Neuronal stem cell (in vitro differentiated cells): ENCODE data around the gene WDR38.

Experiments used
- DNase-seq: peaks from one replicate; pipeline ENCODE4 v3.0.0-alpha.2; 2013; ENCODE audit warnings: low spot score
- H2AFZ ChIP-seq: one replicate; pipeline ENCODE4 v1.6.1; 2013; ENCODE audit warnings: mild to moderate bottlenecking, low read length, inconsistent platforms
- H2AK5ac ChIP-seq: 2 replicates; pipeline ENCODE4 v1.6.1; 2013; ENCODE audit warnings: low read depth, mild to moderate bottlenecking, inconsistent platforms, low read length, moderate library complexity, mixed read lengths
- H2BK120ac ChIP-seq: 2 replicates; pipeline ENCODE4 v1.6.1; 2013; ENCODE audit warnings: low read depth, mild to moderate bottlenecking, inconsistent platforms, low read length, moderate library complexity, mixed read lengths
- H2BK12ac ChIP-seq: one replicate; pipeline ENCODE4 v1.6.1; 2013; ENCODE audit warnings: low read length, inconsistent platforms
- H2BK15ac ChIP-seq: 2 replicates; pipeline ENCODE4 v1.6.1; 2013; ENCODE audit warnings: mild to moderate bottlenecking, low read length, inconsistent platforms, mixed read lengths
- H2BK5ac ChIP-seq: one replicate; pipeline ENCODE4 v1.6.1; 2013; ENCODE audit warnings: inconsistent platforms, mild to moderate bottlenecking, low read length, moderate library complexity
- H3K14ac ChIP-seq: one replicate; pipeline ENCODE4 v1.6.1; 2013; ENCODE audit warnings: low read length, inconsistent platforms
- H3K18ac ChIP-seq: 2 replicates; pipeline ENCODE4 v1.6.1; 2013; ENCODE audit warnings: low read length, inconsistent platforms
- H3K23ac ChIP-seq: 2 replicates; pipeline ENCODE4 v1.6.1; 2013; ENCODE audit warnings: low read depth, mild to moderate bottlenecking, mixed read lengths, low read length, inconsistent platforms; ENCODE audit not compliant: poor library complexity
- H3K27ac ChIP-seq: replicated peaks from 3 replicates; pipeline ENCODE4 v1.5.1; 2013; ENCODE audit warnings: low read length, inconsistent platforms
- H3K27me3 ChIP-seq, 3 experiments: 2 replicates each; pipeline ENCODE4 v1.6.1; 2013; ENCODE audit warnings: low read length in 3 of 3, mild to moderate bottlenecking in 2 of 3, inconsistent platforms in 1 of 3, low read depth in 1 of 3, mixed read lengths in 1 of 3, moderate library complexity in 1 of 3; ENCODE audit not compliant: control insufficient read depth in 3 of 3, insufficient read depth in 3 of 3
- H3K36me3 ChIP-seq, 2 donors: replicated peaks in 1 of 2; 2 replicates each; pipeline ENCODE4 v1.6.1; 2013; ENCODE audit warnings: low read length in 2 of 2; ENCODE audit not compliant: control insufficient read depth in 2 of 2, insufficient read depth in 2 of 2
- H3K4ac ChIP-seq: 2 replicates; pipeline ENCODE4 v1.6.1; 2013; ENCODE audit warnings: inconsistent platforms, mild to moderate bottlenecking, low read length, moderate library complexity
- H3K4me1 ChIP-seq, 2 donors: 1 replicate in 1 of 2; 2 replicates in 1 of 2; pipeline ENCODE4 v1.6.1; 2013; ENCODE audit warnings: low read length in 2 of 2, low read depth in 1 of 2; ENCODE audit not compliant: control insufficient read depth in 2 of 2, insufficient read depth in 1 of 2
- H3K4me2 ChIP-seq: one replicate; pipeline ENCODE4 v1.6.1; 2013; ENCODE audit warnings: mild to moderate bottlenecking, low read length, inconsistent platforms; ENCODE audit not compliant: insufficient read depth, poor library complexity, severe bottlenecking
- H3K4me3 ChIP-seq, 2 donors: 2 replicates each; pipeline ENCODE4 v1.5.1; 2013; ENCODE audit warnings: low read length in 2 of 2, mild to moderate bottlenecking in 2 of 2, inconsistent platforms in 1 of 2, moderate library complexity in 1 of 2
- H3K79me1 ChIP-seq: one replicate; pipeline ENCODE4 v1.6.1; 2013; ENCODE audit warnings: low read depth, mild to moderate bottlenecking, inconsistent platforms, low read length, moderate library complexity
- H3K9ac ChIP-seq: one replicate; pipeline ENCODE4 v1.6.1; 2013; ENCODE audit warnings: mild to moderate bottlenecking, low read depth, low read length, inconsistent platforms; ENCODE audit not compliant: poor library complexity
- H3K9me3 ChIP-seq, 2 donors: replicated peaks in 1 of 2; 2 replicates each; pipeline versions ENCODE3 to v1.6.1; 2013; ENCODE audit warnings: low read length in 2 of 2, mild to moderate bottlenecking in 2 of 2, inconsistent platforms in 1 of 2, low read depth in 1 of 2, mixed read lengths in 1 of 2, moderate library complexity in 1 of 2; ENCODE audit not compliant: control insufficient read depth in 2 of 2, insufficient read depth in 1 of 2
- H4K8ac ChIP-seq: one replicate; pipeline ENCODE4 v1.6.1; 2013; ENCODE audit warnings: low read depth, mild to moderate bottlenecking, inconsistent platforms, low read length, moderate library complexity
- H4K91ac ChIP-seq: one replicate; pipeline ENCODE4 v1.6.1; 2013; ENCODE audit warnings: low read length, low read depth, mild to moderate bottlenecking, inconsistent platforms; ENCODE audit not compliant: poor library complexity
- WGBS, 2 donors: extraction: QIAGEN DNeasy Blood & Tissue Kit; methylation state at CpG; one replicate each; pipeline ENCODE4 v1.1.7; 2013; ENCODE audit warnings: missing lambda C conversion rate in 2 of 2, mixed read lengths in 1 of 2; ENCODE audit not compliant: insufficient read length in 2 of 2, insufficient replicate concordance in 1 of 2; ENCODE audit errors: extremely low coverage in 2 of 2; 5-methylcytosine and 5-hydroxymethylcytosine counted together

The WDR38 gene

GRCh38 chr9:124875501-124875900 lies 22.2 kb downstream of the WDR38 start:
- Histone ChIP-seq H3K9ac (no peak overlapping the region), H3K27me3 (no peaks in the 10 kb centered on the region), H4K8ac (no peak overlapping the region), H2BK120ac (no peak overlapping the region), H3K14ac (no peak overlapping the region), H4K91ac (no peak overlapping the region), H3K4me2 (no peak overlapping the region), H2AFZ (no peak overlapping the region), H3K18ac (no peak overlapping the region), H2AK5ac (no peak overlapping the region), H3K4ac (no peak overlapping the region), H3K9me3 (no peaks in the 10 kb centered on the region), H3K23ac (no peak overlapping the region), H3K4me1 (peaks cover 2 to 7% of the 10 kb centered on the region in 2 donors), H3K36me3 (peaks cover 39 to 97% of the 10 kb centered on the region in 2 donors), H2BK5ac (no peak overlapping the region), H2BK12ac (no peak overlapping the region), H3K27ac (no peak overlapping the region), H3K4me3 (no peak overlapping the region), H2BK15ac (no peak overlapping the region), H3K79me1 (peaks cover 4% of the 10 kb centered on the region)
- no CpG with 5 or more reads among the region's 6 CpGs for WGBS, 2 donors
- DNase-seq, result no peak

- Histone ChIP-seq H2BK12ac (no peak overlapping the region), H3K18ac (no peak overlapping the region), H2AFZ (no peak overlapping the region), H3K4me2 (no peak overlapping the region), H2BK5ac (no peak overlapping the region), H2AK5ac (no peak overlapping the region), H3K14ac (no peak overlapping the region), H3K27ac (no peak overlapping the region), H3K4me1 (no peaks in the 10 kb centered on the region), H3K27me3 (no peaks in the 10 kb centered on the region), H3K4me3 (no peak overlapping the region), H3K36me3 (peaks cover 41 to 99% of the 10 kb centered on the region in 2 donors), H3K79me1 (no peaks in the 10 kb centered on the region), H3K23ac (no peak overlapping the region), H3K4ac (no peak overlapping the region), H4K8ac (no peak overlapping the region), H4K91ac (no peak overlapping the region), H3K9ac (no peak overlapping the region), H2BK15ac (no peak overlapping the region), H2BK120ac (no peak overlapping the region), H3K9me3 (no peaks in the 10 kb centered on the region)
- WGBS, 2 donors, result 100% methylated on average over 4 of the region's 14 CpGs; no CpG with 5 or more reads in 1 of the 2 donors
- DNase-seq, result no peak
Observed at GRCh38 chr9:124877021-124877782, 23.9 kb downstream of the WDR38 start.

DNA sequence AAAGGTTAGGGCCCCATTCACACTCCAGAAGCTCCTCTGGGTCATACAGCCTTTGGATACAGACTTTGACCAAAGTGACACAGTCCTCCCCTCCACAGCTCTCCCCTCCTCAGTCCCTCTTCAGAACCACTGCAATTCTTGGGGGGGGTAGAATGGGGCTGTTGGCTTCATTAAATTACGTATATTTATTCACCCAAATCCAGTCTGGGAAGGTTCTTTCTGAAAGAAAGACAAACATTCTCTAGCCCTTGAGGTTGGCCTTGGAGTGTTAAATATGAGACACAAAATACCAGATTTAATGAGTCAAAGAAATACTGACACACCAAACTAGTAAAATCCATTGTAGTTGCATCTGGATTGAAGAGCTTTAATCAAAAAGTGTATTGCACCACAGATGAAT lies 24.8 kb downstream of the WDR38 start:
- Histone ChIP-seq H2BK15ac (no peak overlapping the region), H3K4me2 (no peak overlapping the region), H3K27me3 (no peaks in the 10 kb centered on the region), H4K8ac (no peak overlapping the region), H3K14ac (no peak overlapping the region), H3K4me1 (no peaks in the 10 kb centered on the region), H3K23ac (no peak overlapping the region), H3K27ac (no peak overlapping the region), H2BK120ac (no peak overlapping the region), H2AK5ac (no peak overlapping the region), H2AFZ (no peak overlapping the region), H2BK12ac (no peak overlapping the region), H3K18ac (no peak overlapping the region), H3K4ac (no peak overlapping the region), H3K36me3 (peaks cover 38 to 97% of the 10 kb centered on the region in 2 donors), H3K4me3 (no peak overlapping the region), H3K9ac (no peak overlapping the region), H2BK5ac (no peak overlapping the region), H3K9me3 (no peaks in the 10 kb centered on the region), H4K91ac (no peak overlapping the region), H3K79me1 (no peaks in the 10 kb centered on the region)
- WGBS, 2 donors, result no CpG with 5 or more reads among the region's 1 CpG
- no peak for DNase-seq

DNA sequence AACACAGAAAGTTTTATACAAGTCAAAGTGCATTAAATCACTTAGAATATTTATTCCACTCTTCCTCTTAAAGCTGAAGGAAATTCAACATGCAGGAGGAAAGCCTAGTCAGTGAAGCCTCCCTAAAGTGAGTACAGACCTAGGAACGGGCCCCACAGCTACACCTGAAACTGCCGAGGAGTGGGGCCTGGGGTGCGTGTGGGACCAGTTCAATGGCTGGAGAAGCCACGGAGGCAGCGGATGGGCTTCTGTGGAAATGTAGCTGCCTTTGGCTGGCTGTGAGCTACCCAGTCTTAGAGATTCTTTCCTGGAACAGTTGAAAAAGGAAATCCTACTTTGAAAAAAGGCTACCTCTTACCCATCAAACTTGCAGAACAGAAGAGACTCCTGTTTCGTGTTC lies 25.3 kb downstream of the WDR38 start:
- no peaks in the 10 kb centered on the region for H3K27me3 ChIP-seq
- no peak overlapping the region for H3K14ac ChIP-seq
- no peak overlapping the region for H3K27ac ChIP-seq
- H3K4me1 ChIP-seq, result no peaks in the 10 kb centered on the region
- H3K36me3 ChIP-seq, result peaks cover 34 to 92% of the 10 kb centered on the region in 2 donors
- no peak overlapping the region for H4K91ac ChIP-seq
- H2AK5ac ChIP-seq, result no peak overlapping the region
- H2BK5ac ChIP-seq, result no peak overlapping the region
- WGBS, 2 donors, result no CpG with 5 or more reads among the region's 6 CpGs
- no peak overlapping the region for H4K8ac ChIP-seq
- no peak overlapping the region for H3K18ac ChIP-seq
- DNase-seq, result no peak
- no peak overlapping the region for H2BK12ac ChIP-seq
- no peak overlapping the region for H3K9ac ChIP-seq
- no peaks in the 10 kb centered on the region for H3K79me1 ChIP-seq
- H3K4me2 ChIP-seq, result no peak overlapping the region
- no peak overlapping the region for H2BK15ac ChIP-seq
- H3K9me3 ChIP-seq, result no peaks in the 10 kb centered on the region
- no peak overlapping the region for H3K4ac ChIP-seq
- no peak overlapping the region for H2BK120ac ChIP-seq
- H3K23ac ChIP-seq, result no peak overlapping the region
- no peak overlapping the region for H2AFZ ChIP-seq
- H3K4me3 ChIP-seq, result no peak overlapping the region
